ENCODE results near the gene NRG2.

The NRG2 gene

DNA sequence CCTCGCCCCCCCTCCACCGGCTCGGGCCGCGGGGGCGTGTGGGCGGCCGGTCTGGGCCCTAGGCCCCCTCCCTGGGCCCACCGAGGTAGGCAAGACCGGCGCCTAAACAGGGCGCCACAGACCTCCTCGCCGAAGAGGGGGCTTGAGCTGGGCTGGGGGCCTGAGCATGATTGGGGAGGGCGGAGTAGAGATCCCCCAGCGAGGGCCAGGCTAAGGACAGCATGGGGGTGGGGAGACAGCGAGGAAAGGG, 138.6 kb downstream of the NRG2 start:
- Histone ChIP-seq H3K4me1 (ENCODE audit: control insufficient read depth, insufficient read depth, low read length) (peaks cover 7% of the 10 kb centered on the region), H3K36me3 (ENCODE audit: control insufficient read depth, insufficient read depth, low read length) (no peaks in the 10 kb centered on the region), H3K9ac (ENCODE audit: low read length) (no peak overlapping the region), H3K4me3 (ENCODE audit: low read length) (no peak overlapping the region), H3K27me3 (ENCODE audit: control insufficient read depth, insufficient read depth, low read length) (peaks cover 51% of the 10 kb centered on the region), H3K9me3 (ENCODE audit: control insufficient read depth, low read length) (no peaks in the 10 kb centered on the region)

GRCh38 chr5:139903795-139904565, 139.1 kb downstream of the NRG2 start:
- Histone ChIP-seq H3K4me1 (ENCODE audit: control insufficient read depth, insufficient read depth, low read length) (peaks cover 7% of the 10 kb centered on the region), H3K9me3 (ENCODE audit: control insufficient read depth, low read length) (no peaks in the 10 kb centered on the region), H3K4me3 (ENCODE audit: low read length) (no peak overlapping the region), H3K36me3 (ENCODE audit: control insufficient read depth, insufficient read depth, low read length) (no peaks in the 10 kb centered on the region), H3K27me3 (ENCODE audit: control insufficient read depth, insufficient read depth, low read length) (peaks cover 51% of the 10 kb centered on the region), H3K9ac (ENCODE audit: low read length) (no peak overlapping the region)

DNA sequence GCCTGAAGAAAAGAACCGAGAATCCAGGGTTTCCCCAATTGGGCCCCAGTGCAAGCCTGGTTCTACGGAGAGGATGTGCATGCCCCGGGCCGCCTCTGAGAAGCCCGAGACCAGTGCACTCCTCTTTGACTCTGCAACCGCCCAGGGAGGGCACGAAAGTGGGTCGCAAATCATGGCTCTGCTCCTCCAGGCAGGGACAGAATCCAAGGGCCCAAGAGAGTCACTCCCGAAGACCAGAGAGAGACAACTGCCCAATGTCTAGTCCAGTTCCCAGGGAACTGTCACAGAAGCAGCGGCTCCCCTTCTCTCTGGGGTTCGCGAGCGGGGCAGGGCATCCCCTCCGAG, 139.7 kb downstream of the NRG2 start:
- peaks cover 51% of the 10 kb centered on the region for H3K27me3 ChIP-seq (ENCODE audit: control insufficient read depth, insufficient read depth, low read length)

GRCh38 chr5:139901986-139902385, 141.1 kb downstream of the NRG2 start:
- Histone ChIP-seq H3K9ac (ENCODE audit: low read length) (no peak overlapping the region), H3K9me3 (ENCODE audit: control insufficient read depth, low read length) (no peaks in the 10 kb centered on the region), H3K27me3 (ENCODE audit: control insufficient read depth, insufficient read depth, low read length) (peaks cover 47% of the 10 kb centered on the region), H3K36me3 (ENCODE audit: control insufficient read depth, insufficient read depth, low read length) (no peaks in the 10 kb centered on the region), H3K4me3 (ENCODE audit: low read length) (no peak overlapping the region), H3K4me1 (ENCODE audit: control insufficient read depth, insufficient read depth, low read length) (peaks cover 7% of the 10 kb centered on the region)

More for the DNA sequence above, 139.7 kb downstream of the NRG2 start:
- no peak overlapping the region for H3K9ac ChIP-seq (ENCODE audit: low read length)
- no peaks in the 10 kb centered on the region for H3K36me3 ChIP-seq (ENCODE audit: control insufficient read depth, insufficient read depth, low read length)
- H3K4me3 ChIP-seq (ENCODE audit: low read length): no peak overlapping the region
- H3K4me1 ChIP-seq (ENCODE audit: control insufficient read depth, insufficient read depth, low read length): peaks cover 7% of the 10 kb centered on the region
- H3K9me3 ChIP-seq (ENCODE audit: control insufficient read depth, low read length): no peaks in the 10 kb centered on the region

DNA sequence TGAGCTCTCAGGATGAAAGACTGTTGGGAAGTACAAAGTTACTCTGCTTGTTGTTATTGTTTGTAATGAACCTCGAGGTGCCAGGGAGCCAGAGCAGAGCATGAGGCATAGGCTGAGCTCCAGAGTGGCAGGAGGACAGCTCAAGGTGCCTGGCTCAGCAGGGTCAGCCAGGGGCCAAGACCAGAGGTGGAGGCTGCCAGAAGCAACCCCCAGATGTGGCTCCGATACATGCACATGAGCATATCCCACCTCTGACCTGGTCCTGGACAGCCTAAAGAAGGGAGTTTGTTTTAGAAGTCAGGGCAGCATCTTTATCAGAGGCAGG, 141.9 kb downstream of the NRG2 start:
- Histone ChIP-seq H3K27me3 (ENCODE audit: control insufficient read depth, insufficient read depth, low read length) (peaks cover 39% of the 10 kb centered on the region), H3K4me3 (ENCODE audit: low read length) (no peak overlapping the region), H3K9ac (ENCODE audit: low read length) (no peak overlapping the region), H3K9me3 (ENCODE audit: control insufficient read depth, low read length) (no peaks in the 10 kb centered on the region), H3K4me1 (ENCODE audit: control insufficient read depth, insufficient read depth, low read length) (peaks cover 7% of the 10 kb centered on the region), H3K36me3 (ENCODE audit: control insufficient read depth, insufficient read depth, low read length) (no peaks in the 10 kb centered on the region)

- Histone ChIP-seq H3K4me3 (ENCODE audit: low read length) (no peak overlapping the region), H3K9me3 (ENCODE audit: control insufficient read depth, low read length) (no peaks in the 10 kb centered on the region), H3K9ac (ENCODE audit: low read length) (no peak overlapping the region), H3K4me1 (ENCODE audit: control insufficient read depth, insufficient read depth, low read length) (peaks cover 7% of the 10 kb centered on the region), H3K36me3 (ENCODE audit: control insufficient read depth, insufficient read depth, low read length) (no peaks in the 10 kb centered on the region), H3K27me3 (ENCODE audit: control insufficient read depth, insufficient read depth, low read length) (peaks cover 37% of the 10 kb centered on the region)
Observed at GRCh38 chr5:139900546-139901250, 142.4 kb downstream of the NRG2 start.

DNA sequence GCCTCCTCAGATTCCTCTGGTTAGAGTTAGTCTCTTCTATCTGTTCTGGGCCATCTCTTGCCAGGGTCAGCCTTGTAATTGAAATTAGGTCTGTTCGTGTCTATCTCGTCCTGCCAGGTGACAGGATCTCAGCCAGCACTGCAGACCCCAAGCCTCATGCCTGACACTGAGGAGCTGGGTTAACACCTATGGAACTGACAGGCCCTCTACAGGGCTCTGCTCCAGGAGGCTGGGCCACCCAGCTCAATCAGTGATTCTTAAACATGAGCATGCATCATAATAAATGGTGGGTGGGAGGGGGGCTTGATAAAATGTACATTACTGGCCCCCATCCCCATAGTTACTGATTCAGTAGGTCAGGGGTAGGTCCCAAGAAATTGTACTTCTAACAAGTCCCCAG, 144.1 kb downstream of the NRG2 start:
- Histone ChIP-seq H3K9ac (ENCODE audit: low read length) (no peak overlapping the region), H3K4me3 (ENCODE audit: low read length) (no peak overlapping the region), H3K9me3 (ENCODE audit: control insufficient read depth, low read length) (no peaks in the 10 kb centered on the region), H3K36me3 (ENCODE audit: control insufficient read depth, insufficient read depth, low read length) (no peaks in the 10 kb centered on the region), H3K27me3 (ENCODE audit: control insufficient read depth, insufficient read depth, low read length) (peaks cover 20% of the 10 kb centered on the region), H3K4me1 (ENCODE audit: control insufficient read depth, insufficient read depth, low read length) (no peaks in the 10 kb centered on the region)

- Histone ChIP-seq H3K36me3 (ENCODE audit: control insufficient read depth, insufficient read depth, low read length) (no peaks in the 10 kb centered on the region), H3K9me3 (ENCODE audit: control insufficient read depth, low read length) (no peaks in the 10 kb centered on the region), H3K4me1 (ENCODE audit: control insufficient read depth, insufficient read depth, low read length) (no peaks in the 10 kb centered on the region), H3K4me3 (ENCODE audit: low read length) (no peak overlapping the region), H3K9ac (ENCODE audit: low read length) (no peak overlapping the region), H3K27me3 (ENCODE audit: control insufficient read depth, insufficient read depth, low read length) (peaks cover 17% of the 10 kb centered on the region)
Observed at GRCh38 chr5:139897982-139898381, 145.1 kb downstream of the NRG2 start.

- Histone ChIP-seq H3K27me3 (ENCODE audit: control insufficient read depth, insufficient read depth, low read length) (peaks cover 11% of the 10 kb centered on the region), H3K9me3 (ENCODE audit: control insufficient read depth, low read length) (no peaks in the 10 kb centered on the region), H3K4me3 (ENCODE audit: low read length) (no peak overlapping the region), H3K36me3 (ENCODE audit: control insufficient read depth, insufficient read depth, low read length) (no peaks in the 10 kb centered on the region), H3K9ac (ENCODE audit: low read length) (no peak overlapping the region), H3K4me1 (ENCODE audit: control insufficient read depth, insufficient read depth, low read length) (no peaks in the 10 kb centered on the region)
Observed at GRCh38 chr5:139897342-139897741, 145.8 kb downstream of the NRG2 start.

GRCh38 chr5:139896718-139897117, 146.4 kb downstream of the NRG2 start:
- H3K4me1 ChIP-seq (ENCODE audit: control insufficient read depth, insufficient read depth, low read length): no peaks in the 10 kb centered on the region
- H3K9ac ChIP-seq (ENCODE audit: low read length): no peak overlapping the region
- no peaks in the 10 kb centered on the region for H3K9me3 ChIP-seq (ENCODE audit: control insufficient read depth, low read length)
- H3K27me3 ChIP-seq (ENCODE audit: control insufficient read depth, insufficient read depth, low read length): peaks cover 7% of the 10 kb centered on the region
- no peaks in the 10 kb centered on the region for H3K36me3 ChIP-seq (ENCODE audit: control insufficient read depth, insufficient read depth, low read length)
- no peak overlapping the region for H3K4me3 ChIP-seq (ENCODE audit: low read length)

GRCh38 chr5:139895647-139896046, 147.5 kb downstream of the NRG2 start:
- Histone ChIP-seq H3K4me3 (ENCODE audit: low read length) (no peak overlapping the region), H3K9ac (ENCODE audit: low read length) (no peak overlapping the region), H3K36me3 (ENCODE audit: control insufficient read depth, insufficient read depth, low read length) (no peaks in the 10 kb centered on the region), H3K9me3 (ENCODE audit: control insufficient read depth, low read length) (no peaks in the 10 kb centered on the region), H3K27me3 (ENCODE audit: control insufficient read depth, insufficient read depth, low read length) (peaks cover 13% of the 10 kb centered on the region), H3K4me1 (ENCODE audit: control insufficient read depth, insufficient read depth, low read length) (no peaks in the 10 kb centered on the region)

- Histone ChIP-seq H3K4me3 (ENCODE audit: low read length) (no peak overlapping the region), H3K9ac (ENCODE audit: low read length) (no peak overlapping the region), H3K27me3 (ENCODE audit: control insufficient read depth, insufficient read depth, low read length) (peaks cover 15% of the 10 kb centered on the region), H3K36me3 (ENCODE audit: control insufficient read depth, insufficient read depth, low read length) (no peaks in the 10 kb centered on the region), H3K4me1 (ENCODE audit: control insufficient read depth, insufficient read depth, low read length) (no peaks in the 10 kb centered on the region), H3K9me3 (ENCODE audit: control insufficient read depth, low read length) (no peaks in the 10 kb centered on the region)
Observed at GRCh38 chr5:139895046-139895445, 148.1 kb downstream of the NRG2 start.

DNA sequence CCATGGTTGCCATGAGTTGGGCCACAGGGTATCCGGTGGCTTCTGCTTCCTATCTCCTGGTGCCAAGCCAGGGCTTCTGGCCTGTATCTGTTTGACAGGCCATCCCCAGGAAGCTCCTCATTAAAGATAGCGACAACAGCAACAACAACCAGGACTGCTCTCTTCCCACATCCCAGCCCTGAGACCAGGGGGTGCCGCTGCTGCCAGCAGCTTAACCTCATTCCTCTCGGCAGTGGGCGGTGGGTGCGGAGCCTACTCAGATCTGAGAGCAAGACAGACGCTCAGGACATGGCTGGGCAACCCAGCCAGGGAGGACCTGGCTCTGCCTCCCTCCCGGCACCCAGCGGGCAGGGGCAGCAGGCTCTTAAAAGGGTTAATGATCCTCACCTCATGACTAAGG, 149.2 kb downstream of the NRG2 start:
- Histone ChIP-seq H3K9ac (ENCODE audit: low read length) (no peak overlapping the region), H3K9me3 (ENCODE audit: control insufficient read depth, low read length) (no peaks in the 10 kb centered on the region), H3K27me3 (ENCODE audit: control insufficient read depth, insufficient read depth, low read length) (peaks cover 15% of the 10 kb centered on the region), H3K4me1 (ENCODE audit: control insufficient read depth, insufficient read depth, low read length) (no peaks in the 10 kb centered on the region), H3K4me3 (ENCODE audit: low read length) (no peak overlapping the region), H3K36me3 (ENCODE audit: control insufficient read depth, insufficient read depth, low read length) (no peaks in the 10 kb centered on the region)

Measured in mucosa of stomach (tissue), 1 donor.